Neural crest cell (in vitro differentiated cells): ENCODE results near the gene DNA2. TPM values are rescaled to one million over a fixed set of nuclear protein-coding genes. Genes with fewer than 3 reads are reported as not detected.

Experiments
- DNase-seq: peaks from one replicate; pipeline ENCODE4 v3.0.0; 2021; ENCODE audit warnings: low read depth, mixed read lengths, low spot score
- H3K27ac Mint-ChIP-seq: one replicate; pipeline ENCODE4 v1.8.0; 2021; ENCODE audit warnings: mild to moderate bottlenecking, mixed read lengths; ENCODE audit not compliant: unreplicated experiment
- H3K27me3 Mint-ChIP-seq: 2 replicates; pipeline ENCODE4 v1.8.0; 2021; ENCODE audit warnings: low read depth, mild to moderate bottlenecking, mixed read lengths
- H3K36me3 Mint-ChIP-seq: 2 replicates; pipeline ENCODE4 v1.8.0; 2021; ENCODE audit warnings: low read depth, mild to moderate bottlenecking, mixed read lengths
- H3K4me1 Mint-ChIP-seq: 2 replicates; pipeline ENCODE4 v1.8.0; 2021; ENCODE audit warnings: mixed read lengths
- H3K4me3 Mint-ChIP-seq: one replicate; pipeline ENCODE4 v1.8.0; 2021; ENCODE audit warnings: mild to moderate bottlenecking, mixed read lengths
- H3K9me3 Mint-ChIP-seq: 2 replicates; pipeline ENCODE4 v1.8.0; 2021; ENCODE audit warnings: mixed read lengths
- CTCF ChIP-seq: fragments of 200-600 bp; sonication (generic); conservative IDR thresholded peaks from 2 replicates; pipeline ENCODE4 v1.5.0; 2021; ENCODE audit warnings: antibody characterized with exemption, mild to moderate bottlenecking
- total RNA-seq: library from RNA; stranded (reverse); gene quantifications from 2 replicates; pipeline ENCODE4 v1.2.1, GENCODE V29; 2021

DNA2 gene
- total RNA-seq, 1 donor from 2014 or later = 44.6 TPM

GRCh38 chr10:68440898-68441297, 30.9 kb downstream of the DNA2 start:
- H3K9me3 Mint-ChIP-seq = no peaks in the 10 kb centered on the region
- no peak for TF ChIP-seq CTCF
- H3K4me3 Mint-ChIP-seq = no peak overlapping the region
- peaks cover 4% of the 10 kb centered on the region for H3K36me3 Mint-ChIP-seq
- no peaks in the 10 kb centered on the region for H3K27me3 Mint-ChIP-seq
- no peak overlapping the region for H3K27ac Mint-ChIP-seq
- no peaks in the 10 kb centered on the region for H3K4me1 Mint-ChIP-seq
- no peak for DNase-seq

DNA sequence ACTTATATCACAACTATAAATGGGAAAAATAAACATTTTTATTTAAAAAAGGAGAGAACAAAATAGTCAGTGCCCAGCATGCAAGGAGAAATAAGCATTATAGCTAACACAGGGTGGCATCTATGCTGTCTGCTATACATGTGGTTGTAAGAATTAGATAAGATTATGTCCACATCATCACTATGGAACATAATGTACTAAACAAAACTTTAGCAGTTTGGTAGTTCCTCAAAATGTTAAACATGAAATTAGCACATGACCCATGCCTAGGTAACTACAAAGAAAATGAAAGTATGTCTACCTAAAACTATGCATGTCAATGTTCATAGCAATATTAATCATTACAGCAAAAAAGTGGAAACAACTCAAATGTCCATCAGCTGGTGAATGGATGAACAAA, 36.0 kb downstream of the DNA2 start:
- no peak for TF ChIP-seq CTCF
- H3K27ac Mint-ChIP-seq = no peak overlapping the region
- peaks cover 12% of the 10 kb centered on the region for H3K36me3 Mint-ChIP-seq
- no peaks in the 10 kb centered on the region for H3K9me3 Mint-ChIP-seq
- no peaks in the 10 kb centered on the region for H3K4me1 Mint-ChIP-seq
- H3K4me3 Mint-ChIP-seq = no peak overlapping the region
- no peak for DNase-seq
- H3K27me3 Mint-ChIP-seq = no peaks in the 10 kb centered on the region

GRCh38 chr10:68434657-68435056, 37.1 kb downstream of the DNA2 start:
- Mint-ChIP-seq H3K27ac (no peak overlapping the region), H3K36me3 (peaks cover 10% of the 10 kb centered on the region), H3K27me3 (no peaks in the 10 kb centered on the region), H3K9me3 (no peaks in the 10 kb centered on the region), H3K4me1 (no peaks in the 10 kb centered on the region), H3K4me3 (no peak overlapping the region)
- no peak for DNase-seq
- TF ChIP-seq CTCF = no peak

DNA sequence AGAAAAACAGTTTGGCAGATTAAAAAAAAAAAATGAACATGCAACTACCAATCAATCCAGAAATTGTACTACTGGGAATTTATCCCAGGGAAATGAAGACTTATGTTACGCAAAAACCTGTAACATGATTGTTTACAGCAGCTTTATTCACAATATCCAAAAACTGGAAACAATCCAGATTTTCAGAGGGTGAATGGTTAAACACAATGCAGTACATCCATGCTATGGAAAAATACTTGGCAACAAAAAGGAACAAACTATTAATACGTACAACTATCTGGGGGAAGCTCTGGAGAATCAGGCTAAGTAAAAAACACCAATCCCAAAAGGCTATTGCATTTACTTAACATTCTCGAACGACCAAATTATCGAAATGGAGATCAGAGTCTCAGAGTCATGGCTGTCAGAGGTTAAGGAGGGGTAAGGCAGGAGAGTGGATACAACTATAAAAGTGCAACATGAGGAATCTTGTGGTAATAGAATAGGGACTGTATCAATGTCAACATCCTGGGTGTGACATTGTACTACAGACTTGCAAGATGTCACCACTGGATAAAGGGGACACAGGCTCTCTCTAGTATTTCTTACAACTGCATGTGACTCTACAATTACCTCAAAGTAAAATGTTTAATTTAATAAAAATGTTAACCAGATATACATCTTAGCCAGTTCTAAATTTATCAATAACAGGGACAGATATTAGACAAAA, 43.2 kb downstream of the DNA2 start:
- H3K27me3 Mint-ChIP-seq = no peaks in the 10 kb centered on the region
- no peak for TF ChIP-seq CTCF
- no peak for DNase-seq
- no peak overlapping the region for H3K27ac Mint-ChIP-seq
- H3K4me1 Mint-ChIP-seq = no peaks in the 10 kb centered on the region
- no peaks in the 10 kb centered on the region for H3K9me3 Mint-ChIP-seq
- no peak overlapping the region for H3K4me3 Mint-ChIP-seq
- peaks cover 17% of the 10 kb centered on the region for H3K36me3 Mint-ChIP-seq

- DNase-seq = no peak
- H3K9me3 Mint-ChIP-seq = no peaks in the 10 kb centered on the region
- no peak for TF ChIP-seq CTCF
- no peak overlapping the region for H3K4me3 Mint-ChIP-seq
- H3K36me3 Mint-ChIP-seq = peaks cover 13% of the 10 kb centered on the region
- H3K27ac Mint-ChIP-seq = peak overlapping the region; percentile 44
- no peaks in the 10 kb centered on the region for H3K4me1 Mint-ChIP-seq
- no peaks in the 10 kb centered on the region for H3K27me3 Mint-ChIP-seq
These were observed 47.2 kb downstream of the DNA2 start for GRCh38 chr10:68424454-68425014.
